Upper lobe of left lung (tissue), 6 donors: Measurements from ENCODE around the gene PADI1. TPM values are rescaled to one million over a fixed set of nuclear protein-coding genes. Genes with fewer than 3 reads are reported as not detected.
A peak's percentile ranks its signal among the peaks of the same experiment; 100 is the strongest.

Source experiments
- ATAC-seq, 2 donors: fragments of 200-7000 bp; cut with Tn5 transposase; one replicate each; pipeline ENCODE4 v1.9.1; 2022; ENCODE audit warnings: mild to moderate bottlenecking in 2 of 2, moderate library complexity in 2 of 2; ENCODE audit not compliant: low FRiP score in 2 of 2
- DNase-seq, 2 donors: peaks; one replicate each; pipeline ENCODE4 v3.0.0-alpha.2; 2019 to 2020
- H3K27ac ChIP-seq, 4 donors: fragments of 200-600 bp; sonication (generic); one replicate each; pipeline ENCODE4 v1.5.1; 2016 to 2019
- H3K27me3 ChIP-seq, 4 donors: fragments of 200-600 bp; sonication (generic); one replicate each; pipeline ENCODE4 v1.5.1; 2017 to 2019
- H3K36me3 ChIP-seq, 4 donors: fragments of 200-600 bp; sonication (generic); one replicate each; pipeline ENCODE4 v1.5.1; 2016 to 2019
- H3K4me1 ChIP-seq, 4 donors: fragments of 200-600 bp; sonication (generic); one replicate each; pipeline ENCODE4 v1.5.1; 2018 to 2019
- H3K4me3 ChIP-seq, 4 donors: fragments of 200-600 bp; sonication (generic); one replicate each; pipeline ENCODE4 v1.5.1; 2017 to 2019; ENCODE audit warnings: mild to moderate bottlenecking in 2 of 4, moderate library complexity in 1 of 4
- H3K9me3 ChIP-seq, 4 donors: fragments of 200-600 bp; sonication (generic); one replicate each; pipeline ENCODE4 v1.5.1; 2018 to 2019
- EP300 ChIP-seq, 4 donors: sonication (generic); formaldehyde crosslinking; IDR thresholded peaks; one replicate each; pipeline ENCODE4 v1.5.1; 2017; ENCODE audit warnings: antibody characterized with exemption in 4 of 4, control low read depth in 2 of 4
- POLR2A ChIP-seq, 4 donors: fragments of 450-650 bp; IDR thresholded peaks; one replicate each; pipeline ENCODE4 v1.5.1; 2016 to 2017; ENCODE audit warnings: antibody characterized with exemption in 4 of 4, mild to moderate bottlenecking in 2 of 4
- POLR2AphosphoS5 ChIP-seq, 2 donors: sonication (generic); formaldehyde crosslinking; IDR thresholded peaks; one replicate each; pipeline ENCODE4 v1.5.1; 2017; ENCODE audit warnings: antibody characterized with exemption in 2 of 2
- WGBS, 2 donors: methylation state at CpG; one replicate each; pipeline ENCODE4 v1.1.5; 2017 to 2018; 5-methylcytosine and 5-hydroxymethylcytosine counted together
- total RNA-seq, 6 donors: library from RNA; depleted of rRNA in 4 of 6; stranded (reverse); fragments of >200 nt in 4 of 6; gene quantifications; one replicate each; pipeline versions ENCODE4 v1.1.0 to v1.2.1, GENCODE V29; 2016 to 2021
- TF ChIP-seq, protein P1 (sequence below), 6 experiments: fragments of 450-650 bp in 4 of 6; fragments of 200-600 bp in 2 of 6; sonication (generic) in 2 of 6; IDR thresholded peaks; one replicate each; pipeline ENCODE4 v1.5.1; 2016 to 2019; ENCODE audit warnings: antibody characterized with exemption in 6 of 6
- donor health status: DM: no; HTN: no; CAD: no; lungs with moderate emphysema.
- donor health status: DM: no; HTN: yes; CAD: no; lungs with severe emphysema.

PADI1 gene
- total RNA-seq, 6 donors from 2014 or later: not detected

DNA sequence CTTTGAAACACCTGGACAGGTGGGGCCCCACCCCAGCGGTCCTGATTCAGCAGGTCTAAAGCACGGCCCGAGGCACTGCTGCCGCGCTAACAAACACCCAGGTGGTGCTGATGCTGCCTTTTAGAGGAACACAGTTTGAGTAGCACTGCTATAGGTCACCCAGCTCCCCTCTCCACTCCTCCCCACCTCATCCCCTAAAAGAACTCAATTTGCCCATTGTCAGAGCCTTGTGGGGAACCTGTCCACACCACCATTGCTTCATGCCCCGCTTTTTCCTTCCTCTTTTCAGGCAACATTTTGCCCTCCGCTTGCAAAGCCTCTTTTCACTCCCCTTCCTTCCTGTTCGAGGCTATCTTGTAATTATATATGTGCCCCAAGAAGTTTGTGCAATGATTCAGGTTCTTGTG, 76.8 kb downstream of the PADI1 start:
- WGBS, 2 donors: 38 to 48% methylated on average over 3 to 8 of the region's 8 CpGs
- Histone ChIP-seq H3K9me3 (no peaks in the 10 kb centered on the region), H3K36me3 (no peaks in the 10 kb centered on the region), H3K4me1 (peaks cover 0 to 2% (median 0%) of the 10 kb centered on the region in 4 donors), H3K27ac (peak overlapping the region in 2 of 4 donors; percentile 15 to 70), H3K4me3 (no peak overlapping the region), H3K27me3 (no peaks in the 10 kb centered on the region)
- TF ChIP-seq, protein P1, sequence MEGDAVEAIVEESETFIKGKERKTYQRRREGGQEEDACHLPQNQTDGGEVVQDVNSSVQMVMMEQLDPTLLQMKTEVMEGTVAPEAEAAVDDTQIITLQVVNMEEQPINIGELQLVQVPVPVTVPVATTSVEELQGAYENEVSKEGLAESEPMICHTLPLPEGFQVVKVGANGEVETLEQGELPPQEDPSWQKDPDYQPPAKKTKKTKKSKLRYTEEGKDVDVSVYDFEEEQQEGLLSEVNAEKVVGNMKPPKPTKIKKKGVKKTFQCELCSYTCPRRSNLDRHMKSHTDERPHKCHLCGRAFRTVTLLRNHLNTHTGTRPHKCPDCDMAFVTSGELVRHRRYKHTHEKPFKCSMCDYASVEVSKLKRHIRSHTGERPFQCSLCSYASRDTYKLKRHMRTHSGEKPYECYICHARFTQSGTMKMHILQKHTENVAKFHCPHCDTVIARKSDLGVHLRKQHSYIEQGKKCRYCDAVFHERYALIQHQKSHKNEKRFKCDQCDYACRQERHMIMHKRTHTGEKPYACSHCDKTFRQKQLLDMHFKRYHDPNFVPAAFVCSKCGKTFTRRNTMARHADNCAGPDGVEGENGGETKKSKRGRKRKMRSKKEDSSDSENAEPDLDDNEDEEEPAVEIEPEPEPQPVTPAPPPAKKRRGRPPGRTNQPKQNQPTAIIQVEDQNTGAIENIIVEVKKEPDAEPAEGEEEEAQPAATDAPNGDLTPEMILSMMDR (IDR thresholded peaks at IDR 0.05): no peak
- TF ChIP-seq POLR2AphosphoS5 (IDR thresholded peaks at IDR 0.05) (no peak), POLR2A (IDR thresholded peaks at IDR 0.05) (no peak), EP300 (IDR thresholded peaks at IDR 0.05) (no peak)
- peak in 1 of 2 donors; percentile 54 for DNase-seq
- peak in 1 of 2 donors; percentile 63 for ATAC-seq

DNA sequence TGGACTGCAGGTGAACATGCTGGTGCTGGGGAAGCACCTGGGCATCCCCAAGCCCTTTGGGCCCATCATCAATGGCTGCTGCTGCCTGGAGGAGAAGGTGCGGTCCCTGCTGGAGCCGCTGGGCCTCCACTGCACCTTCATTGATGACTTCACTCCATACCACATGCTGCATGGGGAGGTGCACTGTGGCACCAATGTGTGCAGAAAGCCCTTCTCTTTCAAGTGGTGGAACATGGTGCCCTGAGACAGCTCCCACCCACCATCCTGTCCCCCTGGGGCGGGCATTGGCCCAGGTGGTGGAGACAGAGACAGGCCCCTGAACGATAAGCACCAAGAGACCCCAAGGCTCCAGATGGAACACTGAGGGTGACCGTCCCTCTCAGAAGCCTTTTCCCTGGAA, 77.9 kb downstream of the PADI1 start:
- Histone ChIP-seq H3K4me3 (no peak overlapping the region), H3K9me3 (no peaks in the 10 kb centered on the region), H3K27ac (peak overlapping the region in 1 of 4 donors; percentile 51), H3K4me1 (peaks cover 0 to 2% (median 0%) of the 10 kb centered on the region in 4 donors), H3K36me3 (no peaks in the 10 kb centered on the region), H3K27me3 (no peaks in the 10 kb centered on the region)
- no peak for ATAC-seq
- WGBS, 2 donors: 78% methylated on average over 5 of the region's 5 CpGs; no CpG with 5 or more reads in 1 of the 2 donors
- no peak for DNase-seq
- TF ChIP-seq, protein P1 (IDR thresholded peaks at IDR 0.05): no peak
- TF ChIP-seq EP300 (IDR thresholded peaks at IDR 0.05) (no peak), POLR2A (IDR thresholded peaks at IDR 0.05) (no peak), POLR2AphosphoS5 (IDR thresholded peaks at IDR 0.05) (no peak)

DNA sequence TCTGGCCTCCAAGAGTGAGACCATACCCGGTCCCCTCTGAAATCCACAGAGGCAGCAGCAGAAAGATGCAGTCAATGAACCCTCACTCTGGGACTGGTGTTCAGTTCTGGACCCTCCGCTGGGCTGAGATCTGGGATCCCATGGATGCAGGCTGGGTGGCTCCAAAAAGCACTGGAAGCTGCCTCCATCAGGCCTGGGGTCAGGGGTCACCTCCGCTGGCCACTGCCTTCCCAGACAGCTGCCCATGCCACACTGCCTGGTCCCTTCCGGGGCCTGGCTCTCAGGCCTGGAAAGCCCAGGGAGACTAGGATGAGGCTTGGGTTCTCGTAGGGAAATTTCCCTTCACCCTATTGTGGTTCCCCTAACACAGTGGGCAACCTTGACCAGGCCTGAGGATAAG, 81.7 kb downstream of the PADI1 start:
- TF ChIP-seq EP300 (IDR thresholded peaks at IDR 0.05) (no peak), POLR2A (IDR thresholded peaks at IDR 0.05) (no peak), POLR2AphosphoS5 (IDR thresholded peaks at IDR 0.05) (no peak)
- TF ChIP-seq, protein P1 (IDR thresholded peaks at IDR 0.05): no peak
- Histone ChIP-seq H3K36me3 (no peaks in the 10 kb centered on the region), H3K27ac (no peak overlapping the region), H3K4me1 (peaks cover 0 to under 1% (median 0%) of the 10 kb centered on the region in 4 donors), H3K4me3 (no peak overlapping the region), H3K27me3 (no peaks in the 10 kb centered on the region), H3K9me3 (no peaks in the 10 kb centered on the region)
- ATAC-seq: no peak
- no peak for DNase-seq
- WGBS, 2 donors: 86 to 94% methylated on average over 2 to 5 of the region's 5 CpGs

DNA sequence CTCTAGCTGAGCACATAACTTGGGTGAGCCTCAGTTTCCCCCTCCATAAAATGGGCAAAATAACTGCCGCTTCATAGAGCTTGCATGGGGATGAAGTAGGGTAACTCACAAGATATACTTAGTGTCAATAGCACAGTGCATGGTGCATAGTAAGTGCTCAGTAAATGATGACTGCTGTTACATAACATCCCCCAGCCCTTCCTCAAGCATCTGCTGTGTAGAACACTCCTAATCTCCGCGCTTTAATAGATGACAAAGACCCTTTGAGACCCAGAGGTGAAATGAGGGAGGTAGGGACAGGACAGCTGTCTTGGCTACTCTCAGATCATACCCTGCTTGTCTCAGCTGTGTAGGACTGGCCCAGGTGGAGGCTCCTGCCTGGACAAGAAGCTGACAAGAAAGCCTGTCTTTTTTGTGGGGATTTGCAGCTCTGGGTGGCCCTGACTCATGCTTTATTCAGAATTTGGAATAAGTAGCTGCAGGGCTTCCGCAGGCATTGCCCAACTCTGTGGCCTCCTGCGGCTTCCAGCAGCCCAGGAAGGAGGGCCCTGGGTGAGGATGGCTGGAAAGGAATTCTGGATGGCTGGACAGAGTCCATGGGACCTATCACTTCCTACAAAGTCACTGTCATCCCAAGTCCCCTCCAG, 82.3 kb downstream of the PADI1 start:
- H3K4me1 ChIP-seq: no peaks in the 10 kb centered on the region
- no peaks in the 10 kb centered on the region for H3K9me3 ChIP-seq
- DNase-seq (no peak), ATAC-seq (no peak)
- H3K36me3 ChIP-seq: no peaks in the 10 kb centered on the region
- TF ChIP-seq POLR2AphosphoS5 (IDR thresholded peaks at IDR 0.05) (no peak), EP300 (IDR thresholded peaks at IDR 0.05) (no peak), POLR2A (IDR thresholded peaks at IDR 0.05) (no peak)
- TF ChIP-seq, protein P1 (IDR thresholded peaks at IDR 0.05): no peak
- WGBS, 2 donors: 86 to 100% methylated on average over 3 to 5 of the region's 5 CpGs
- no peak overlapping the region for H3K27ac ChIP-seq
- no peaks in the 10 kb centered on the region for H3K27me3 ChIP-seq
- H3K4me3 ChIP-seq: no peak overlapping the region

DNA sequence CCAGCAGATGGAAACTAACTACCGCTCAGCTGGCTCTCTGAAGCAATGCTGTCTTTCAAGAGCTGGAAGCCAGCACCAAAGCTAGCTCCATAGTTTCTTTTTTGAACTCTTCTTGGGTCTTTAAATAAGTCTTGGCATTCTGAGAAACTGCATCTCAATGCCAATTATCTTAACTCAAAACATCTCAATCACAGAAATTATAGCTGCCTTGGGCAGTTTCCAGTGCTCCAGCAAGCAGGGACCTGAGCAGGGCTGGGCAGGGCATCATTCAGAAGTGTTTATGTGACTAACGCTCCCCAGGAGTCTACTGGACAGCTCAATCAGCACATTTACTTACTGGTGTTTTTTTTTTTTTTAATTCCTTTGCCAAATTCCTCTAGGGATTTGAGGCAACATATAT, 84.8 kb downstream of the PADI1 start:
- no peak for DNase-seq
- no peak overlapping the region for H3K4me3 ChIP-seq
- H3K36me3 ChIP-seq: no peaks in the 10 kb centered on the region
- no peak overlapping the region for H3K27ac ChIP-seq
- no peaks in the 10 kb centered on the region for H3K27me3 ChIP-seq
- 44 to 69% methylated on average over 2 of the region's 2 CpGs for WGBS, 2 donors
- no peaks in the 10 kb centered on the region for H3K9me3 ChIP-seq
- no peak for ATAC-seq
- no peaks in the 10 kb centered on the region for H3K4me1 ChIP-seq
- TF ChIP-seq, protein P1 (IDR thresholded peaks at IDR 0.05): no peak
- TF ChIP-seq EP300 (IDR thresholded peaks at IDR 0.05): no peak
- TF ChIP-seq POLR2A (IDR thresholded peaks at IDR 0.05): no peak
- no peak for TF ChIP-seq POLR2AphosphoS5 (IDR thresholded peaks at IDR 0.05)
